Mononuclear cell (primary cell): ENCODE data around the gene F9. TPM values are rescaled to one million over a fixed set of nuclear protein-coding genes. Genes with fewer than 3 reads are reported as not detected.
"Not testable (repeated sequence)": the region's sequence is repeated elsewhere in the genome, so short reads cannot be mapped to it uniquely, and the experiment has no call there.

Experiments
- H3K27me3 ChIP-seq: 2 replicates; pipeline ENCODE4 v1.6.0; 2011; ENCODE audit warnings: low read length, control low read depth; ENCODE audit not compliant: insufficient read depth
- H3K4me1 ChIP-seq: 2 replicates; pipeline ENCODE4 v1.5.1; 2011; ENCODE audit warnings: mild to moderate bottlenecking, low read length, control low read depth; ENCODE audit not compliant: insufficient read depth
- H3K4me3 ChIP-seq: 2 replicates; pipeline ENCODE4 v1.5.1; 2011; ENCODE audit warnings: mild to moderate bottlenecking, low read length, moderate library complexity
- H3K9me3 ChIP-seq: 2 replicates; pipeline ENCODE4 v1.5.1; 2011; ENCODE audit warnings: low read depth, mild to moderate bottlenecking, control low read depth, low read length
- total RNA-seq: library from RNA; depleted of rRNA; stranded (reverse); fragments of >200 nt; gene quantifications from one replicate; pipeline ENCODE4 v1.2.3, GENCODE V29; 2012

F9 gene
- not detected for total RNA-seq

DNA sequence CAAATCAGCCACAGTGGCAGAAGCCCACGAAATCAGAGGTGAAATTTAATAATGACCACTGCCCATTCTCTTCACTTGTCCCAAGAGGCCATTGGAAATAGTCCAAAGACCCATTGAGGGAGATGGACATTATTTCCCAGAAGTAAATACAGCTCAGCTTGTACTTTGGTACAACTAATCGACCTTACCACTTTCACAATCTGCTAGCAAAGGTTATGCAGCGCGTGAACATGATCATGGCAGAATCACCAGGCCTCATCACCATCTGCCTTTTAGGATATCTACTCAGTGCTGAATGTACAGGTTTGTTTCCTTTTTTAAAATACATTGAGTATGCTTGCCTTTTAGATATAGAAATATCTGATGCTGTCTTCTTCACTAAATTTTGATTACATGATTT, at the start of gene F9:
F9 (plus strand) TSS at position 190 of the 400 bp plus-strand sequence; CDS start at position 216, 26 bp downstream.
- H3K4me1 ChIP-seq, result no peaks in the 10 kb centered on the region
- no peak within 1 kb of the TSS for H3K4me3 ChIP-seq
- no peaks in the 10 kb centered on the region for H3K9me3 ChIP-seq
- H3K27me3 ChIP-seq, result no peaks in the 10 kb centered on the region

DNA sequence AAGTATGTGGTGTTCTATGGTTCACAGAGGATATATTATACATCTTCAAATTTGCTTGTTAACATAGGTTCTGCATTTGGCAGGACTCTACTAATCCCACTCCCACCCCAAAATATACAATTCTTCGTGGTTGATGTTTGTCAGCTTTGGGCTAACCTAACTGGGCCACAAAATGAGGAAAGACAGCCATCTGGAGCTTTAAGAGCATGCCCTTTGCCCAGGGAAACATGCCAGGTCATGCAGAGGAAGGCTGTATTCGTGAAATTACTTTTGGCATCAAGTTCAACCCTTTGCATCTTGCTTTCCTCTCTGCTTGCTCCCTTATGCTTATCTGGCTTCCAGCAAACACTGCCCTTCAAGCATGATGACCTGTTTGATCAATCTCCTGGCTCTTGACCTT, 46.8 kb upstream of the F9 start:
- Histone ChIP-seq H3K9me3 (no peaks in the 10 kb centered on the region), H3K4me3 (no peak overlapping the region), H3K27me3 (no peaks in the 10 kb centered on the region), H3K4me1 (no peaks in the 10 kb centered on the region)

DNA sequence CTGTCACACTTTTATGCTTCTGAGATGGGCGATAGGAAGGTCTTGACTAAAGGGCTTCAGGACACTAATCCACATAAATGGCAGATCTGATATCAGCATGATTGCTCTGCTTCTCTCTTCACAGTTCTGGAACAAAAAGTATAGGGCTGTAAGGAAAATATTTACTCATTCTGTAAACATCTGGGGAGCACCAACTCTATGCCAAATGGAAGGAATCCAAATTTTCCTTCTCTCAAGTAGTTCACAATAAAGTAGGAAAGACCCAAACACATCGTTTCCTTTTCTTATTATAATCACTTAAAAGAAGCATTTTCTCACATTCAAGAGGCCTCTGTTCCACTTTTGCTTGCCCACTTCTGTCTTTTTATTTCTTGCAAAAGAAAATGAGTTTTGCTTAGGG, 45.9 kb upstream of the F9 start:
- no peak overlapping the region for H3K4me3 ChIP-seq
- no peaks in the 10 kb centered on the region for H3K4me1 ChIP-seq
- no peaks in the 10 kb centered on the region for H3K27me3 ChIP-seq
- H3K9me3 ChIP-seq, result no peaks in the 10 kb centered on the region

DNA sequence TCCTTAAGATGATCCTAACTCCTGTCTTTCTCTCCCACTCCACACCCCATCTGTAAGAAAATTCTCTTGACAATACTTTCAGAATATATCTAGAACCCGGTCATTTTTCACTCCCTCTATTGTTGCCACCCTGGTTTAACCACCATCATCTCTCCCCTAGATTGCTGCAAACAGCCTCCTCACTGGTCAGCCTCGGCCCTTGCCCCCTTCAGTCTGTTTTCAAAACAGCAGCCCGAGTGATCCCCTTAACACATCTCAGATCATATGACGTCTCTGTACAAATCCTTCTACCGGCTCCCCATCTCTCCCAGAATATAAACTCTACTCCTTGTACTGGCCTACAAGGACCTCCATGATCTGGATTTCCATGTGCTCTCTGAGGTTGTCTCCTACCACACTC, 35.2 kb upstream of the F9 start:
- H3K27me3 ChIP-seq, result no peaks in the 10 kb centered on the region
- H3K9me3 ChIP-seq, result no peaks in the 10 kb centered on the region
- H3K4me3 ChIP-seq, result no peak overlapping the region
- no peaks in the 10 kb centered on the region for H3K4me1 ChIP-seq

DNA sequence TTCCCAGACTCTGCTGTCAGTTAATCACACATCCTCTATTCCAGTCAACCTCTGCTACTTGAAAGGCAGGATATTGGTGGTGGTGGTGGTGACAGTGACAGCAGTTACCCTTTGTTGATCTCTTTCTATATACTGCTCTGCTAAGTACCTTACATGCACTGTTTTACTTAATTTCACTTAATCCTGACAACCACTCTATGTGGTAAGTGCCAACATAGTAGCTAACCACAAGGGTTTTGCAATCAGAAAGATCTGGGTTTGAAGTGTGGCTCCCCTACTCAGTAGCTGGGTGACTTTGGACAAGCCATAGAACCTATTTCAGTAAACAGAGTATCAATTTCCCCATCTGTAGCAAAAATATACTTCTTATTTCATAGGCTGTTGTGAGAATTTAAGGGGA, 24.2 kb upstream of the F9 start:
- no peaks in the 10 kb centered on the region for H3K9me3 ChIP-seq
- H3K4me1 ChIP-seq, result no peaks in the 10 kb centered on the region
- no peaks in the 10 kb centered on the region for H3K27me3 ChIP-seq
- no peak overlapping the region for H3K4me3 ChIP-seq

DNA sequence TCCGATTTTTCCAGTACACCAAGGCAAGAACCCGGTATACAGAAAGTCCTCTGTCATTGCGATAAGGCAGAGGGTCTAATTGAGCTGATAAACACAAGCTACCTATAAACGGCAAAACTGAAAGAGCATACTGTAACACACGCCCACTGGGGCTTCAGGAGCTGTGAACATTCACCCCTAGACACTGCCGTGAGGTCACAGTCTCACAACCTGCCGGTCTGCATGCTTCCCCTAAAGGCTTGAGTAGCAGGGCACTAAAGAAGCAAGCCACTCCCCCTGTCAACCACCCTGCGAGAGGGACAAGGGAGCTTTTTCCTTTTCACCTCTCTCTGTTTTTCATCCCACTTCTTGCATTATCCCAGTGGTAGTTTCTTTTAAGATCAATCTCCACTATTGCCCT, 22.4 kb upstream of the F9 start:
- no peaks in the 10 kb centered on the region for H3K9me3 ChIP-seq
- H3K4me3 ChIP-seq, result no peak overlapping the region
- no peaks in the 10 kb centered on the region for H3K4me1 ChIP-seq
- H3K27me3 ChIP-seq, result no peaks in the 10 kb centered on the region

DNA sequence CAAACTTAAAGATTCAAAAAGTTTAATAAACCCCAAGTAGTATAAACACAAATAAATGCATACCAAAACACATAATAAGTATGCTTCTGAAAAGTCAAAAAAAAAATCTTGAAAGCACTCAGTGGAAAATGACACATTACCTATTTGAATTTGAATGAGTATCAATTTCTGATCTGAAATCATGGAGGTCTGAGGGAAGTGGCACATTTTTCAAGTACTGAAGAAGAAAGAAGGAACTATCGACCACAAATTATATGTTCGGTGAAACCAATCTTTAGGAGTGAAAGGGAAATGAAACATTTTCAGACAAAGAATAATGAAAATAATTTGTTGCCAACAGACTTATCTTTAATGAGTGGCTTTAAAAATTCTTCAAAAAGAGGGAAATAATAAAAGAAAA, 12.1 kb upstream of the F9 start:
- H3K27me3 ChIP-seq, result no peaks in the 10 kb centered on the region
- H3K4me3 ChIP-seq, result no peak overlapping the region
- no peaks in the 10 kb centered on the region for H3K9me3 ChIP-seq
- H3K4me1 ChIP-seq, result no peaks in the 10 kb centered on the region

DNA sequence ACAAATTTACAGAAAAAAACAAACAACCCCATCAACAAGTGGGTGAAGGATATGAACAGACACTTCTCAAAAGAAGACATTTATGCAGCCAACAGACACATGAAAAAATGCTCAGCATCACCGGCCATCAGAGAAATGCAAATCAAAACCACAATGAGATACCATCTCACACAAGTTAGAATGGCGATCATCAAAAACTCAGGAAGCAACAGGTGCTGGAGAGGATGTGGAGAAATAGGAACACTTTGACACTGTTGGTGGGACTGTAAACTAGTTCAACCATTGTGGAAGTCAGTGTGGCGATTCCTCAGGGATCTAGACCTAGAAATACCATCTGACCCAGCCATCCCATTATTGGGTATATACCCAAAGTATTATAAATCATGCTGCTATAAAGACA, 1.7 kb upstream of the F9 start:
- not testable (repeated sequence) for H3K4me3 ChIP-seq, H3K27me3 ChIP-seq, H3K9me3 ChIP-seq, H3K4me1 ChIP-seq

DNA sequence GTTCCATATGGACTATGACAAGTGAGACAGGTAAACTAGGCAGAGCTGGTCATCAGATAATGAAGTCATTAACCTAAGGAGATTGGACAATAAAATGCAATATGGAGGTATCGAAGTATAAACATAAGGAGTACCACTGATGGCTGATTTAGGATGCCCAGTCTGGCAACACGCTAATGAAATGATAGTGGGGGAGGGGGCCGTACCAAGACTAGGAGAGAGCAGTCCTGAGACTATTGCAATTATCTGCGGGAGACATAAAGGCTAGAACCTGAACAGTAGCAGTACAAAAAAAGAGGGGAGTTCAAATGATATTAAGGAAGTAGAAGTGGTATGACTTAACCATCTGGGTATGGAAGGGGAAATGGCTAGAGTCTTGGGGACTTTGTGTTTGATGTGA, 2.3 kb downstream of the F9 start:
- no peaks in the 10 kb centered on the region for H3K9me3 ChIP-seq
- H3K4me1 ChIP-seq, result no peaks in the 10 kb centered on the region
- H3K4me3 ChIP-seq, result no peak overlapping the region
- H3K27me3 ChIP-seq, result no peaks in the 10 kb centered on the region

DNA sequence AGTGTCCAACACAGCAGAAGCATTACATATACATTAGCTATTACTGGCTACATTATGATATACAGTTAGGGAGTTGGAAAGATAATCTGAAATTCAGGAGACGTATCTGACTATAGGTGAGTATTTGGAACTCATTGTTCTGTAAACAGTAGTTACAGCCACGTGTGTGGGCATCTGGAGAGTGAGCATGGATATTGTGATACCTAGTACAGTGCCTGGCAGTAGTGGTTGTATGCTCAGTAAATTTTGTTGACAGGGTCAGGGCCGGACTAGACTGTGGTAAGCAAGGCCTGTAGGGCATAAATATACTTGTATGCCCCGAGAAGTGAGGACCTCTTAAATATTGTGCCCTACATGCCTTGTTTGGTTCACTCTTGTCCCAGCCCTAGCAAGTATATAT, 2.9 kb downstream of the F9 start:
- no peak overlapping the region for H3K4me3 ChIP-seq
- H3K27me3 ChIP-seq, result no peaks in the 10 kb centered on the region
- no peaks in the 10 kb centered on the region for H3K4me1 ChIP-seq
- H3K9me3 ChIP-seq, result no peaks in the 10 kb centered on the region

DNA sequence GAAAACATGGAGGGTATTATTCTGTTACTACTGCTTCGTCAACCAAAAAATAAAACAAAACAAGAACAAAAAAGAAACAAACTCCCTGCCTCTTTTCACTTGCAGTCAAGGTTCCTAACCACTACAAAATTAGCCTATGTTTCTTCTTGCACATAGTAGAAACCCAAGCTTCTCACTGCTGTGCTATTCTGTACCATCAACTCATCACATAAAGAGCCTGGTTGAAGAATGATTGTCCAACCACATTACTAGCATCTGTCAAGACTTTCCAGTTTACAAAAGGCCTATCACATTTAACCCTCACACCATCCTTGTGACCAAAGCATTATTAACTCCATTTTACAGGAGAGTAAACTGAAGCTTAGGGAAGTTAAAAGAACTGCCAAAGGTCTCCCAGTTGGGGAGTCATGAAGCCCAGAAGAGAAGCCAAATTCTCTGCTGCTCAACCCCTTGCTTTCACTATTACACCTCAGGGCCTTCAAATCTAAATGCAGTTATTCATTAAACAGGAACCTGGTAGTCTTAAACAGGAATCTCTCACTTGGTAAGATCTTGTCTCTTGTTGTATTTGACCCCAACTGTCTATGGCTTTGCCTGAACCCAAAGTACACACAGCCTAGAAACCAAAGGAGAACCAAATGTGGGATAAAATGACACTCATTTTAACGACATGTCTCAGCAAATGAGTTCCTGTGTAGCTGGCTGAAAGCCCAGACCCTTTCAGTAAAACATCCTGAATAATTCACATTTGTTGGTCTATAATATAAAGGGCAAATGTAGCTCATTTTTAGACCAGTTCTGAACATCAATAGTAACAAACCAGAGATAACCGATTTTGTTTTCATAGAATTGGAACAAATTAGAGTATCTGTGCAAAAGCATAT, 8.6 kb downstream of the F9 start:
- Histone ChIP-seq H3K4me1 (no peaks in the 10 kb centered on the region), H3K27me3 (no peaks in the 10 kb centered on the region), H3K9me3 (no peaks in the 10 kb centered on the region), H3K4me3 (no peak overlapping the region)

DNA sequence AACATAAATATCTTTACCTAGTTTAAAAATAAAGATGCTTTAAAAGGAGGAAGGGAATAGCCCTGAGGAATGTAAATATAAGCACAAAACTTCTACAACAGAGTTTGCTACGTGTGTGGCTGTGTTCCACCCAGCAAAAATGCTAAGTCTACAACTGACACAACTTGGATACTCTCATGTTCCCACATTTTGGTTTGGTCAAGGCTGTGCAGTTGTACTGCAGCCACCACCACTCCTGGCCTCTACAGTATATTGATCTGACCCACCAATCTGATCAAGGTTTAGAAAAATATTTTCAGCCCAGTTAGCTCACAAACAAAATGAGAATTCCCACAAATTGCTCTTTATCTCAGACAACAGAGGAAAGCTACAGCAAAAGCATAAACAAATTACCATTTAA, 12.1 kb downstream of the F9 start:
- Histone ChIP-seq H3K4me3 (no peak overlapping the region), H3K9me3 (no peaks in the 10 kb centered on the region), H3K27me3 (no peaks in the 10 kb centered on the region), H3K4me1 (no peaks in the 10 kb centered on the region)

DNA sequence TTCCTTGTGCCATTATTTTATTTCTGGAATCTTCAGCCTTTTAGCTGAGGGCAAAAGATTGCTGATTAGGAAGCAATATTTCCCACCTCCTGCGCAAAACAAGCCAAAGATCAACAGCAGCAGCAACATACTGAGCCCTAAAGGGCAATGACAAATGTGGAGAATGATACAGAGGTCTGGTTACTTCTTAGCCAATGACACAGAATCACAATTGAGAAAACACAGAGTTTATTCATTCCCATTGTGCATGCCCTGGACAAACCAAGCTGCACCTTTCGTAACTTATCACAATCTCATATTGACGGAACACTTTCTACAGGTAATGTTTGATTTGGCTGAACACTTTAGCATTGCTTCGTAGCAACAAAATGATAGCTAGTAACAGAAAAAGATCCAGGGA, 13.4 kb downstream of the F9 start:
- no peaks in the 10 kb centered on the region for H3K27me3 ChIP-seq
- H3K4me3 ChIP-seq, result no peak overlapping the region
- H3K4me1 ChIP-seq, result no peaks in the 10 kb centered on the region
- no peaks in the 10 kb centered on the region for H3K9me3 ChIP-seq

DNA sequence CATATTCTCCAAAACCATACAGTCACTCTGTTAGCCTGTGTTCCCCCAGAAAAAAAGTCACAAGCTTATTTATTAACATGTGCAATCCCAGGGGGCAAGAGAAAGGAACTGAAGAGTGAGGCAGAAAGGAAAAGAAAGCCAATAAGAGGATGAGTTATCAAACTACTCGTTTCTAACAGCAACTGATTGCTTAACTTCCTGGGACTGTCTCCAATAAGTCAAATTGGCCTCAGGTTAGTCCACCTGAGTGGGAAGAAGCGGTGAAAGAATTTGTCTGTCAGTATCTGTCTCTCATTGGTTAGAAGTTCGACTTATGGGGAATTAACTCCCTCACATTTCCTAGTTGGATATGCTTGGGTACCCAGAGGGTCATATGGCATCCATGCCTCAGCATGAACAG, 14.1 kb downstream of the F9 start:
- Histone ChIP-seq H3K4me3 (no peak overlapping the region), H3K4me1 (no peaks in the 10 kb centered on the region), H3K27me3 (no peaks in the 10 kb centered on the region), H3K9me3 (no peaks in the 10 kb centered on the region)

DNA sequence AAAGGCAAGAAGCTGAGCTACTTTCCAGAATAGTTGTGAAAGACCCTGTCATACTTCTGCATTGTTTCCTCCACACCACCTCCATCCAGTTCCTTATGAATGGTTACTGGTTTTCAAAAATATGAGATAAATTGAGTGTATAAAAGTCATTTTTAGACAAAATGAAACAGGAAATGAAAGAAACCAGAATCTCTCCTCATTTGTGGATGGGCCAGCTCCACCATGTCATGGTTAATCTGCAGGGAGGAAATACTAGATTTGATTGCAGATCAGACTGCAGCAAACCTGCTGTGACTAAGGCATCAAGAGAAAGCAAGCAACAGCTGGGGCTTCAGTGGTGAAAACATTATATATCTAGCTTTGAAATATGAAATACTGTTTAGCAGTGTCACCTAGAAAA, 23.8 kb downstream of the F9 start:
- Histone ChIP-seq H3K9me3 (no peaks in the 10 kb centered on the region), H3K4me3 (no peak overlapping the region), H3K27me3 (no peaks in the 10 kb centered on the region), H3K4me1 (peaks cover 17% of the 10 kb centered on the region)

DNA sequence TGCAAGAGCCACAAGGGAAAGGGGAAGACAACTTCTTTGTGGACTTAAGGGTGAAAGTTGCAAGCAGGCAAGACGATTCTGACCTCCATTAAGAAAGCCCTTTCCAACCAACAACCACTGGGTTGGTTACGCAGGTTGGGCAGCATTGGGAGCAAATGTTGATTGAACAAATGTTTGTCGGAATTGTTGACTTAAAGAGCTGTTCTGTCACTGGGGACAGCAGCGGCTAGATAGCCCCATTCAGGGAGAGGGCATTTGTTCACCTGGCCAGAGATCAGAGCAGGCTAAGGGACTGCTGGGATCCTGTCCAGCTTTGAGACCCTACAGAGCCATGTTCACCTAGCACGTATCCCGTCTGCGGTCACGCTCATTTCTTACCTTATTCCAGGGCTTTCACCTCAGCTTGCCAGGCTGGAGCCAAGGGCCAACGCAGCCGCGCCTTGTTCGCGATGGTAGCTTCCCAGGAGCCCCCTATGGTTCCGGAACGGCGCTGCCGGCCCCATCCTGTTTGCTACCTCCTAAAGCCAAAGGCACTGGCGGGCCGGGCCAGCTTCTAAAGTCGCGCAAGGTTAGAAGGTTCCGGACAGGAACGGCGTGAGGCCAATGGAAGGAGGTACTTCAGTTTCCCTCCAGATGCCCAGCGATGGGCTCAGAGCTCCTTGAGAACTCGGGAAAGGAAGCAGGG, 24.6 kb downstream of the F9 start:
- Histone ChIP-seq H3K9me3 (no peaks in the 10 kb centered on the region), H3K4me3 (no peak overlapping the region), H3K27me3 (no peaks in the 10 kb centered on the region), H3K4me1 (peaks cover 17% of the 10 kb centered on the region)
